Stimulated activated CD4-positive, alpha-beta T cell treated with anti-CD3 and anti-CD28 coated beads, Interleukin-2, amount 100 ng/mL, for 48 hours (primary cell): ENCODE data around the gene YJEFN3.

Experiments
- DNase-seq, 2 donors: peaks; one replicate each; pipeline ENCODE4 v3.0.0-alpha.2; 2020

The YJEFN3 gene

GRCh38 chr19:19524053-19524452 lies 4.7 kb upstream of the YJEFN3 start:
- DNase-seq: no peak

GRCh38 chr19:19525611-19526380 lies 2.9 kb upstream of the YJEFN3 start:
- no peak for DNase-seq

DNA sequence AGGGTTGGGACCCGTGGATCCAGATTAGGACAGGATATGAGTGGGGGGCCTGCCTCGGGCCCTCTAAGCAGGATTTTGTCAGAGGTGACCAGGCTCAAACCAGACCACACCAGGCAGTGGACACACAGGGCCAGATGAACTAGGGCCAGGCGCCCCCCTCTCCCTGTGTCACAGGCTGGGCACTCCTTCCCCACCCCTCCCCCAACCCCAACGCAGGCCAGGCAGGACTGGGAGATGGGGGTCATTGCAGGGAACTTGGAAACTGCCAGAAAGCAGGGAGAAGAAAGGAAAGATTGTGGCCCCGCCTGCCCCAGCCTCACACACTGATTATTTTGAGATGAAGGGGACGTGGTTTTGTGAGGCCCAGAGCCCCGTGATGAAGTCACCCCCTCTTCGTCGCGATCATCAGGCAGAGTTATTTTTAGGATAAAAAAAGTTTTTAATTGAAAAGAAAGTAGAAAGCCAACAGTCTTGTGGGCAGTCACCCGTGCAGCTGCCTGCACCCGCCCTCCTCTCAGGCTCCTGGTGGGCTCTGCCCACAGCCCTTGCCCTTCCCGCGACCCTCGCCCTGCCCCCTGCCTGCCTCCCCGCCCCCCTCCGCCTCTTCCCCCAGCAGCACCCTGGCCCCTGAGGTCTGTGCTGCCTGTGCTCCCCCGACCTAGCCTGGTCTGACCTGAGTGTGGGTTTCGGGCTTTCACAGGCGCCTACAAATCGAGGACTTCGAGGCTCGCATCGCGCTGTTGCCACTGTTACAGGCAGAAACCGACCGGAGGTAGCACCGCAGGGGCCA lies 1.9 kb upstream of the YJEFN3 start:
- DNase-seq: no peak

DNA sequence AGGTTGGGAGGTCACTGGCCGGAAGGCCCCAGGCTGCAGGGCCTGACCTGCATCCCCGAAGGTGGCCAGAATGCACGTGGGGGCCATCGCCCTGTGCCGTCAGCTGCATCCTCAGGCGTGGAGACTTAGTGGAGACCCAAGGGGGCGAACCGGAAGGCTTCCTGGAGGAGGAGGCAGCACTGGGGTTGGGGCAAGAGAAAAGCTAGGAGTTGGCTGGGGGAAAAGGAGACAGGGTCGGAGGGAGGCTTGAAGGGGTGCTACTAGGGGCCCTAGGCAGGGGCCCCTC lies 1.4 kb upstream of the YJEFN3 start:
- no peak for DNase-seq

DNA sequence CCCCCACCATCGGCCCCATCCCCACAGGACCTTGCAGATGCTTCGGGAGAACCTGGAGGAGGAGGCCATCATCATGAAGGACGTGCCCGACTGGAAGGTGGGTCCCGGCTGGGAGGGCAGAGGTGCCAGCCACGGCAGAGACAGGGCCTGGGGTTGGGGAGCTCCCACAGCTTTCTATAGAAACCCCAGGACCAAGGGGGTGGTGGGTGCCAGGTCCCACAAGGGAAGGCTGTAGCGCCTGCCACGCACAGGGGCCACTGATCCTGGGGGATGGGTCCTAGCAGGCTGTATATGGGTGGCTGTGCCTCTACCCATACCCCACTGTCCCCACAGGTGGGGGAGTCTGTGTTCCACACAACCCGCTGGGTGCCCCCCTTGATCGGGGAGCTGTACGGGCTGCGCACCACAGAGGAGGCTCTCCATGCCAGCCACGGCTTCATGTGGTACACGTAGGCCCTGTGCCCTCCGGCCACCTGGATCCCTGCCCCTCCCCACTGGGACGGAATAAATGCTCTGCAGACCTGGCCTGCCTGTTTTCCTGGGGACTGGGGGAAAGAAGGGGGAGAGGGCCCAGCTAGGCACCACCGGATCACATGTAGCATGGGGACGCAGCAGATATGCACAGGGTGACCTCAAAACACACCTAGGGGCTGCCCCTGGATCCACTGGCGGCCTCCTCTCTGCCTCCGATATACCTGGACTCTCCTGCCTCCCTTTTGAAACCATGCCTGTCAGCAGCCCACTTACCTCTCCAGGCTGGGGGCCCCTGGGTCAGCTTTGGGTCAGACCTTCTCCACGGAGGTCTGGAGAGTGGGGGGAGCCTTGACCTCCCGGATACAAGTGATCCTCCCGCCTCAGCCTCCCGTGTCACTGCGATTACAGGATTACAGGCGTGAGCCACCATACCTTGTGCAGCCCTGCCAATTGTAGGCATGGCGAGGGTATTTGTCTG lies 761 bp upstream of the YJEFN3 start:
- no peak for DNase-seq

DNA sequence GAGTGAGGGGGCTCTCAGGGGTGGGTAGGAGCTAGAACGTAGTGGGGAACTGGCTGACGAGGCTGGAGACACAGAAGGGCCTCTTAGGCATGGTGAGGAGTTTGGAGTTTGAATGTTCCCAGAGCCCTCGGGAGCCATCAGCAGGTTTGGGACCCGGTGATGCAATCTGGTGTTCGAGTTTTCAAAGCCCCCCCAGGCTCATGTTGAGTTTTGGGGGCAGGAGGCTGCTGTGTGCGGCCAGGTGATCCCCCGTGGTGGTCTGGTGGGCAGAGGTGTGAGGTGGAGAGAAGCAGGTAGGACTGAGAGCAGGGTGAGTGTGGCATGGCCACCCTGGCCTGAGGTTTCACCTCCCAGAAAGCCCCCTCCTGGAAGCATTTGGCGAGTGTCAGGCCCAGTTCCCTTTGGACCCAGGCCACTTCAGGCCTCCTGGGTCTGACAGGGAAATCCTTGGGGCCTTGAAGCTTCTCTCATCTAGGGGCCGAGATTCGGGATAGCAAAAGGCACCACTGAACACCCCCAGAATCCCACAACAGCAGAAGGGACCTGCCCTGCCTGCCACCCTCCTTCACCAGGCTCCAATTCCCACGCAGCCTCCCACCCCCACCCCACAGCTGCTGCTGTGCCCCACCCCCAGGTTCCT lies 1.2 kb downstream of the YJEFN3 start:
- no peak for DNase-seq

GRCh38 chr19:19530423-19530804 lies 1.7 kb downstream of the YJEFN3 start:
- DNase-seq: no peak

DNA sequence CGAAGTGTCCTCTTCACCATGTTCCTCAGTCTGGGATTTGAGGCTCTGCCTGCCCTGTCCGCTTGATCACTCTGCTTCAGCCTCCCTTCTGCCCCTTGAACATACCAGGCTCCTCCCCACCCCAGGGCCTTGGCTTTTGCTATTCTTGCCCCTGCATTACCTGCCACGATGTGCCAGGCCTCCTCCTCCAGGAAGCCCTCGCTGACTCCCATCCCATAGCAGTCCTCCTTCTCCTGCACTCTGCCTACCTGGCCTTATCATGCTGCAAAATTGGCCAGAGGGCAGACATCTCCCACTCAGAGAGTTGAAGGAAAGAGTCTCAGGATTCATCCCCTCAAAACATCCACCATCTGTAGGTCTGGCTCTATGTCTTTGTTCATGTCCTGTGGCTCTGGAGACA lies 2.2 kb downstream of the YJEFN3 start:
- no peak for DNase-seq

DNA sequence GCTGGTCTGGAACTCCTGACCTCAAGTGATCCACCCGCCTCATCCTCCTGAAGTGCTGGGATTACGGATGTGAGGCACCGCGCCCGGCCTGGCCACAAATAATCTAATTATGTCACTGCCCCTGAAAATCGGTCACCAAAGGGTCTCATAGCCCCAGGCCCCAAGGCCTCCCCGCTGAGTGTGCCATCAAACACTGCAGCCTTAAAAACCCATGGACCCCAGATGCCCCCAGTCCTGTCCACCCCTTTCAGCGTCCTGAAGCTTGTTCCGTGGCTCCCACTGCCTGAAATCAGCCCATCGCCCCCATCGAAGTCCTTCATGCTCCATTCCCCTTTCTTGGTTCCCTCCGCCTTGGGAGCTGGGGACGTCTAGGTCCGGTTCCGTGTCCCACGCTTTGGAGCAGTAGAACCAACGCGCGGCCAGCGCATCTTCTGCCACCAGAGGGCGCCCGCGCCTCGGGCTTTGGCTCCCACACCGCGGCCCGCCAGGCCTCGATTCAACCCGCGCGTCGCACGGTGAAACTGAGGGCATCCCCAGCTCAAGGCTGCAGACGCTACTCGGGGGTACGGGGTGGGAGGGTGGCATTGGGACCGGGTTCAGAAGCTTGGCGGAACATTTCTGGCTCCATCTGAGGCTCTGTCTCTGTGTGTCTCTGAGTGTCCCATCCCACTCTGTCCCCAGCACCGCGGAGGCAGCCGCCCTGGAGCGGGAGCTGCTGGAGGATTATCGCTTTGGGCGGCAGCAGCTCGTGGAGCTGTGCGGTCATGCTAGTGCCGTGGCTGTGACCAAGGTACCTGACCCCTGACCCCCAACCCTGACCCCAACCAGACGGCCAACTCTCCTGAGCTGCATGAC lies 3.5 kb downstream of the YJEFN3 start:
- DNase-seq: peak; percentile 90 to 95

DNA sequence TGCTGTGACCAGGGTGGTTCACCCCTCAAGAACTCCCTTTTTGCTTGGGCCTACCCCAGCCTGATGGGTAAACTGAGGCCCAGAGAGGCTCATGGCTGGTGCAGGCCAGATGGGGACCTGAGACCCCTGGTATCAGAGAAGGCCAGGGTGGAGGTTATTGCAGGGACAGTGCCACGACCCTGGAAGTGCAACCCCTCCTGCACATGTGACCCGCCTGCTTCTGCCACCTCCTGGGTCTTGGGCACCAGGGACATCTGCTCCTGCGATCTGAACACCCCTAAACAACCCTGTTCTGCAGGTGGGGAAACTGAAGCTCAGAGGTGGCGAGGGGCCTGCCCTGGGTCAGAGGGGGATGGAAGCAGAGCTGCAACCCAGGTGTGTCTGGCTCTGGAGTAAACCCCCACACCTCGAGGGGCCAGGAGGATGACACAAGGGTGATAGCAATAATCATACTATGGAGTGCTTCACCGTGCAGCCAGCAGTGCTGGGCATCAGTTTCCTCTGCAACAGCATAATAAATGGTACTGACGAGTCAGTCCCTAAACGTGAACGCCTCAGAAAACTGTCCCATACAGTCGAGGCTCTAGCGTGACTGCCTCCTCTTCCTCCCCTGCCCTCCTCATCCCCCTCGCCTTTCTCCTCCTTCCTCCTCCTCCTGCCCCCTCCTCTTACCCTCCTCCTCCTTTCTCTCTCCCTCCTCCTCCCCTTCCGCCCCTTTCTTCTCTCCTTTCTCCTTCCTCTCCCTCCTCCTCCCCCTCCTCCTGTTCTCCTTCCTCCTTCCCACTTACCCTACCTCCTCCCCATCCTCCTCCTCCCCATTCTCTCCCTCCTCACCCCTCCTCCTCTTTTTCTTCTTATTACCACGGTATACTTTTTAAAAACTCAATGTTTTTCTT lies 4.3 kb downstream of the YJEFN3 start:
- DNase-seq: no peak

GRCh38 chr19:19533841-19534240 lies 5.1 kb downstream of the YJEFN3 start:
- DNase-seq: no peak

GRCh38 chr19:19534556-19535265 lies 6.0 kb downstream of the YJEFN3 start:
- DNase-seq: no peak

DNA sequence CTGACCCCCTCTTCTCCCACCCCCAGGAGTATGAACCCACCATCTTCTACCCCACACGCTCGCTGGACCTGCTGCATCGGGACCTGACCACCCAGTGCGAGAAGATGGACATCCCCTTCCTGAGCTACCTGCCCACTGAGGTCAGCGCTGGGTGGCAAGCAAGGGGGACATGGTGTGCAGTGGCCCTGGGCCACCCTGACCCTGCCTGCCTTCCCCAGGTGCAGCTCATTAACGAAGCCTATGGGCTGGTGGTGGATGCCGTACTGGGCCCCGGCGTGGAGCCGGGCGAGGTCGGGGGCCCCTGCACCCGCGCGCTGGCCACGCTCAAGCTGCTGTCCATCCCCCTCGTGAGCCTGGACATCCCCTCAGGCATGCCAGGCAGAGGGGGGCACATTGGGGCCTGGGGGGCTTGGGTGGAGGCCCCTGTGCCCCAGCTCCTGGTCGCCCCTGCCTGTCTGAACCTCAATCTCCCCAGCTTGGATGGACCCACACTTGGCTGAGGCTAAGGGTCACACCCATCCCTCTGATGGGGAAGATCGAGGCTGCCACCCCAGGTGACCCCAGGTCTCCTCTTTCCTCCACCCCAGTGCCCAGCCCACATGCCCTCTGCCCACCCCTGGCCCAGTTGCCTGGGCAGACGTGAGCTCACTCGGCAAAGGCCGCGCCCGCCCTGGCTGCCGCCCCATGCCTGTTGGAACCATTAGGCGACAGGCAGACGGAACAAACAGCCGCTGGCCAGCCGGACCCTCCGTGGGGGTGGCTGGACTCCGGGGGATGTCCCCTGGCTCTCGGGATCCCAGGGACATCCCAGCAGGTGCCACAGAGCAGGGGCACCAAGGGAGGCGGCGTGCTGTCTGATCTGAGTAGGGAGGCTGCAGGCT lies 6.8 kb downstream of the YJEFN3 start:
- DNase-seq: no peak

- DNase-seq: no peak
Observed at GRCh38 chr19:19537075-19538048, 8.7 kb downstream of the YJEFN3 start.

DNA sequence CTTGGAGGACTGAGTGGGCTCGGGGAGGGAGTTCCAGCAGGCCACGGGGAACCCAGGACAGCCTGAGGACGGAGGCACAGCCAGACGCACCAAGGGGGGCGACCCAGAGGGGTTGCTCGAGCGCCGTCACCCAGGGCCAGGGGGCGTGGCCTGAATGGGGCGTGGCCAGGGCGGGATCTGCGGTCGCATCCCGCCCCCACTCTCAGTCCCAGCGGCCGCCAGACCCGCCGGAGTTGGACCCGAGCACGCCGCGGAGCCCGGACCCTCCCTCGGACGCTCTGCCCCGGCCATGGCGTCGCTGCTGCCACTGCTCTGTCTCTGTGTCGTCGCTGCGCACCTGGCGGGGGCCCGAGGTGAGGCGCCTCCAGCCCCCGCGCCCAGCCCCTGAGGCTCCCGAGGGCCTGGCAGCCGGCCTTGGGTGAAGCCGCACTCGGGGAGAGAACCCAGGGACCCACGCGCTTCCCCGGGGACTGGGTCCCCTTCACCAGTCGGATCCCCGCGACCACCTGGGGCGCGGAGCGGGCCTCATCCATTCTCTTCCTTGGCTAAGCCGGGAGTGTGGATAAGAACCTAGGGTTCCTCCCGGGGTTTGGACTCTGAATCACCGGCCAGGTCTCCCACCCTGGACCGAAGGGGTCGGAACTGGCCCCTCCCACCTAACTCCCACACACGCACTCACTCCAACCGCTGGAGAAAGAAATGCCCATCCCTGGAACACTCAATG lies 9.5 kb downstream of the YJEFN3 start, which contains the start of gene CILP2:
CILP2 (plus strand) TSS at position 205 of the 724 bp plus-strand sequence; CDS start at position 290, 85 bp downstream.
- DNase-seq: peak in 1 of 2 donors; percentile 39

- no peak for DNase-seq
Observed at GRCh38 chr19:19538785-19539166, 10.1 kb downstream of the YJEFN3 start.

- DNase-seq: no peak
Observed at GRCh38 chr19:19539698-19540063, 11.0 kb downstream of the YJEFN3 start.
